GM23338 (cell line): ENCODE data around the gene TSHZ2.

Experiments used
- CREB1 ChIP-seq: fragments of 250-450 bp; sonication (Bioruptor Pico); IDR thresholded peaks from 2 replicates; pipeline ENCODE4 v1.5.0; 2020; ENCODE audit warnings: low read depth, mild to moderate bottlenecking, moderate library complexity
- EZH2 ChIP-seq: fragments of 200-600 bp; sonication (generic); IDR thresholded peaks from one replicate; pipeline ENCODE4 v1.8.0; 2017; ENCODE audit warnings: antibody characterized with exemption, mild to moderate bottlenecking, low read depth; ENCODE audit not compliant: unreplicated experiment
- EZH2phosphoT487 ChIP-seq: fragments of 200-600 bp; sonication (generic); IDR thresholded peaks from one replicate; pipeline ENCODE4 v1.8.1; 2018; ENCODE audit warnings: antibody characterized with exemption; ENCODE audit not compliant: unreplicated experiment
- JUNB ChIP-seq: IDR thresholded peaks from one replicate; pipeline ENCODE4 v1.6.1; 2016; ENCODE audit warnings: antibody characterized with exemption; ENCODE audit not compliant: unreplicated experiment
- NANOG ChIP-seq: IDR thresholded peaks from 2 replicates; pipeline ENCODE4 v1.6.1; 2016; ENCODE audit warnings: antibody characterized with exemption, borderline replicate concordance
- POLR2AphosphoS5 ChIP-seq: IDR thresholded peaks from 2 replicates; pipeline ENCODE4 v1.6.1; 2016; ENCODE audit warnings: antibody characterized with exemption, low read depth
- STAT1 ChIP-seq: IDR thresholded peaks from one replicate; pipeline ENCODE4 v1.6.1; 2016; ENCODE audit warnings: antibody characterized with exemption; ENCODE audit not compliant: unreplicated experiment
- ZNF331 ChIP-seq: fragments of 250-450 bp; sonication (Bioruptor Pico); IDR thresholded peaks from 2 replicates; pipeline ENCODE4 v1.5.0; 2020; ENCODE audit warnings: low read depth, mild to moderate bottlenecking, moderate library complexity
- TF ChIP-seq, protein P1 (sequence below), 2 experiments: fragments of 200-600 bp in 1 of 2; sonication (generic) in 1 of 2; conservative IDR thresholded peaks; 2 replicates each; pipeline versions ENCODE4 v1.5.1 to v1.6.1; 2016 to 2017; ENCODE audit warnings: antibody characterized with exemption in 2 of 2, low read depth in 2 of 2, mild to moderate bottlenecking in 2 of 2, moderate library complexity in 1 of 2
- TF ChIP-seq, protein P2 (sequence below): IDR thresholded peaks from 2 replicates; pipeline ENCODE4 v1.6.1; 2016; ENCODE audit warnings: antibody characterized with exemption
- TF ChIP-seq, protein P3 (sequence below): IDR thresholded peaks from one replicate; pipeline ENCODE4 v1.6.1; 2018; ENCODE audit warnings: antibody characterized with exemption; ENCODE audit not compliant: unreplicated experiment
- TF ChIP-seq, protein P4 (sequence below): fragments of 250-450 bp; sonication (Bioruptor Pico); IDR thresholded peaks from 2 replicates; pipeline ENCODE4 v1.5.0; 2020; ENCODE audit warnings: mild to moderate bottlenecking, moderate library complexity

DNA sequence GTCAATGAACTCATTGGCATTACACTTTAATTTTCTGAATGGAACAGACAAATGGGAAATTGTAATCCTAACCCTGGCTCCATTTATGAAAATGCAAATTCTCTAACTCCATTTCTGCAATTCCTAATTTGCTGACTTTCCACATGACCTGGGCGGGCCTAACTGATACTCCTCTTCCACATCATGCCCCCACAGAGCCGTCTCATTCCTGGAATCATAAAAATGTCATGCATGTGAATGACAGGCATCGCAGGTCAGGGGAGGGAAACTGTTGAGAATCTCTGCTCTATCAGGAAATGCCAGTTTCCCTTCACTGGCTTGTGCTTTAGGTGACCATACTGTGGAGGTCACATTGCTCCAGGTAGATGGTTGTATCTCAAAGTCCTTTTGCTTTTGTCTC lies 456.4 kb downstream of the TSHZ2 start:
- TF ChIP-seq, protein P1, sequence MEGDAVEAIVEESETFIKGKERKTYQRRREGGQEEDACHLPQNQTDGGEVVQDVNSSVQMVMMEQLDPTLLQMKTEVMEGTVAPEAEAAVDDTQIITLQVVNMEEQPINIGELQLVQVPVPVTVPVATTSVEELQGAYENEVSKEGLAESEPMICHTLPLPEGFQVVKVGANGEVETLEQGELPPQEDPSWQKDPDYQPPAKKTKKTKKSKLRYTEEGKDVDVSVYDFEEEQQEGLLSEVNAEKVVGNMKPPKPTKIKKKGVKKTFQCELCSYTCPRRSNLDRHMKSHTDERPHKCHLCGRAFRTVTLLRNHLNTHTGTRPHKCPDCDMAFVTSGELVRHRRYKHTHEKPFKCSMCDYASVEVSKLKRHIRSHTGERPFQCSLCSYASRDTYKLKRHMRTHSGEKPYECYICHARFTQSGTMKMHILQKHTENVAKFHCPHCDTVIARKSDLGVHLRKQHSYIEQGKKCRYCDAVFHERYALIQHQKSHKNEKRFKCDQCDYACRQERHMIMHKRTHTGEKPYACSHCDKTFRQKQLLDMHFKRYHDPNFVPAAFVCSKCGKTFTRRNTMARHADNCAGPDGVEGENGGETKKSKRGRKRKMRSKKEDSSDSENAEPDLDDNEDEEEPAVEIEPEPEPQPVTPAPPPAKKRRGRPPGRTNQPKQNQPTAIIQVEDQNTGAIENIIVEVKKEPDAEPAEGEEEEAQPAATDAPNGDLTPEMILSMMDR (conservative IDR thresholded peaks at IDR 0.05; ENCODE audit: low read depth in 2 of 2): no peak
- TF ChIP-seq, protein P2, sequence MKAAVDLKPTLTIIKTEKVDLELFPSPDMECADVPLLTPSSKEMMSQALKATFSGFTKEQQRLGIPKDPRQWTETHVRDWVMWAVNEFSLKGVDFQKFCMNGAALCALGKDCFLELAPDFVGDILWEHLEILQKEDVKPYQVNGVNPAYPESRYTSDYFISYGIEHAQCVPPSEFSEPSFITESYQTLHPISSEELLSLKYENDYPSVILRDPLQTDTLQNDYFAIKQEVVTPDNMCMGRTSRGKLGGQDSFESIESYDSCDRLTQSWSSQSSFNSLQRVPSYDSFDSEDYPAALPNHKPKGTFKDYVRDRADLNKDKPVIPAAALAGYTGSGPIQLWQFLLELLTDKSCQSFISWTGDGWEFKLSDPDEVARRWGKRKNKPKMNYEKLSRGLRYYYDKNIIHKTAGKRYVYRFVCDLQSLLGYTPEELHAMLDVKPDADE: no peak
- TF ChIP-seq, protein P3, sequence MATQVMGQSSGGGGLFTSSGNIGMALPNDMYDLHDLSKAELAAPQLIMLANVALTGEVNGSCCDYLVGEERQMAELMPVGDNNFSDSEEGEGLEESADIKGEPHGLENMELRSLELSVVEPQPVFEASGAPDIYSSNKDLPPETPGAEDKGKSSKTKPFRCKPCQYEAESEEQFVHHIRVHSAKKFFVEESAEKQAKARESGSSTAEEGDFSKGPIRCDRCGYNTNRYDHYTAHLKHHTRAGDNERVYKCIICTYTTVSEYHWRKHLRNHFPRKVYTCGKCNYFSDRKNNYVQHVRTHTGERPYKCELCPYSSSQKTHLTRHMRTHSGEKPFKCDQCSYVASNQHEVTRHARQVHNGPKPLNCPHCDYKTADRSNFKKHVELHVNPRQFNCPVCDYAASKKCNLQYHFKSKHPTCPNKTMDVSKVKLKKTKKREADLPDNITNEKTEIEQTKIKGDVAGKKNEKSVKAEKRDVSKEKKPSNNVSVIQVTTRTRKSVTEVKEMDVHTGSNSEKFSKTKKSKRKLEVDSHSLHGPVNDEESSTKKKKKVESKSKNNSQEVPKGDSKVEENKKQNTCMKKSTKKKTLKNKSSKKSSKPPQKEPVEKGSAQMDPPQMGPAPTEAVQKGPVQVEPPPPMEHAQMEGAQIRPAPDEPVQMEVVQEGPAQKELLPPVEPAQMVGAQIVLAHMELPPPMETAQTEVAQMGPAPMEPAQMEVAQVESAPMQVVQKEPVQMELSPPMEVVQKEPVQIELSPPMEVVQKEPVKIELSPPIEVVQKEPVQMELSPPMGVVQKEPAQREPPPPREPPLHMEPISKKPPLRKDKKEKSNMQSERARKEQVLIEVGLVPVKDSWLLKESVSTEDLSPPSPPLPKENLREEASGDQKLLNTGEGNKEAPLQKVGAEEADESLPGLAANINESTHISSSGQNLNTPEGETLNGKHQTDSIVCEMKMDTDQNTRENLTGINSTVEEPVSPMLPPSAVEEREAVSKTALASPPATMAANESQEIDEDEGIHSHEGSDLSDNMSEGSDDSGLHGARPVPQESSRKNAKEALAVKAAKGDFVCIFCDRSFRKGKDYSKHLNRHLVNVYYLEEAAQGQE: no peak
- TF ChIP-seq POLR2AphosphoS5: no peak
- TF ChIP-seq NANOG: no peak
- TF ChIP-seq EZH2: no peak
- no peak for TF ChIP-seq JUNB
- no peak for TF ChIP-seq EZH2phosphoT487
- no peak for TF ChIP-seq CREB1 (CRISPR knock-in tag)
- no peak for TF ChIP-seq ZNF331 (CRISPR knock-in tag)
- no peak for TF ChIP-seq STAT1
- TF ChIP-seq, protein P4, sequence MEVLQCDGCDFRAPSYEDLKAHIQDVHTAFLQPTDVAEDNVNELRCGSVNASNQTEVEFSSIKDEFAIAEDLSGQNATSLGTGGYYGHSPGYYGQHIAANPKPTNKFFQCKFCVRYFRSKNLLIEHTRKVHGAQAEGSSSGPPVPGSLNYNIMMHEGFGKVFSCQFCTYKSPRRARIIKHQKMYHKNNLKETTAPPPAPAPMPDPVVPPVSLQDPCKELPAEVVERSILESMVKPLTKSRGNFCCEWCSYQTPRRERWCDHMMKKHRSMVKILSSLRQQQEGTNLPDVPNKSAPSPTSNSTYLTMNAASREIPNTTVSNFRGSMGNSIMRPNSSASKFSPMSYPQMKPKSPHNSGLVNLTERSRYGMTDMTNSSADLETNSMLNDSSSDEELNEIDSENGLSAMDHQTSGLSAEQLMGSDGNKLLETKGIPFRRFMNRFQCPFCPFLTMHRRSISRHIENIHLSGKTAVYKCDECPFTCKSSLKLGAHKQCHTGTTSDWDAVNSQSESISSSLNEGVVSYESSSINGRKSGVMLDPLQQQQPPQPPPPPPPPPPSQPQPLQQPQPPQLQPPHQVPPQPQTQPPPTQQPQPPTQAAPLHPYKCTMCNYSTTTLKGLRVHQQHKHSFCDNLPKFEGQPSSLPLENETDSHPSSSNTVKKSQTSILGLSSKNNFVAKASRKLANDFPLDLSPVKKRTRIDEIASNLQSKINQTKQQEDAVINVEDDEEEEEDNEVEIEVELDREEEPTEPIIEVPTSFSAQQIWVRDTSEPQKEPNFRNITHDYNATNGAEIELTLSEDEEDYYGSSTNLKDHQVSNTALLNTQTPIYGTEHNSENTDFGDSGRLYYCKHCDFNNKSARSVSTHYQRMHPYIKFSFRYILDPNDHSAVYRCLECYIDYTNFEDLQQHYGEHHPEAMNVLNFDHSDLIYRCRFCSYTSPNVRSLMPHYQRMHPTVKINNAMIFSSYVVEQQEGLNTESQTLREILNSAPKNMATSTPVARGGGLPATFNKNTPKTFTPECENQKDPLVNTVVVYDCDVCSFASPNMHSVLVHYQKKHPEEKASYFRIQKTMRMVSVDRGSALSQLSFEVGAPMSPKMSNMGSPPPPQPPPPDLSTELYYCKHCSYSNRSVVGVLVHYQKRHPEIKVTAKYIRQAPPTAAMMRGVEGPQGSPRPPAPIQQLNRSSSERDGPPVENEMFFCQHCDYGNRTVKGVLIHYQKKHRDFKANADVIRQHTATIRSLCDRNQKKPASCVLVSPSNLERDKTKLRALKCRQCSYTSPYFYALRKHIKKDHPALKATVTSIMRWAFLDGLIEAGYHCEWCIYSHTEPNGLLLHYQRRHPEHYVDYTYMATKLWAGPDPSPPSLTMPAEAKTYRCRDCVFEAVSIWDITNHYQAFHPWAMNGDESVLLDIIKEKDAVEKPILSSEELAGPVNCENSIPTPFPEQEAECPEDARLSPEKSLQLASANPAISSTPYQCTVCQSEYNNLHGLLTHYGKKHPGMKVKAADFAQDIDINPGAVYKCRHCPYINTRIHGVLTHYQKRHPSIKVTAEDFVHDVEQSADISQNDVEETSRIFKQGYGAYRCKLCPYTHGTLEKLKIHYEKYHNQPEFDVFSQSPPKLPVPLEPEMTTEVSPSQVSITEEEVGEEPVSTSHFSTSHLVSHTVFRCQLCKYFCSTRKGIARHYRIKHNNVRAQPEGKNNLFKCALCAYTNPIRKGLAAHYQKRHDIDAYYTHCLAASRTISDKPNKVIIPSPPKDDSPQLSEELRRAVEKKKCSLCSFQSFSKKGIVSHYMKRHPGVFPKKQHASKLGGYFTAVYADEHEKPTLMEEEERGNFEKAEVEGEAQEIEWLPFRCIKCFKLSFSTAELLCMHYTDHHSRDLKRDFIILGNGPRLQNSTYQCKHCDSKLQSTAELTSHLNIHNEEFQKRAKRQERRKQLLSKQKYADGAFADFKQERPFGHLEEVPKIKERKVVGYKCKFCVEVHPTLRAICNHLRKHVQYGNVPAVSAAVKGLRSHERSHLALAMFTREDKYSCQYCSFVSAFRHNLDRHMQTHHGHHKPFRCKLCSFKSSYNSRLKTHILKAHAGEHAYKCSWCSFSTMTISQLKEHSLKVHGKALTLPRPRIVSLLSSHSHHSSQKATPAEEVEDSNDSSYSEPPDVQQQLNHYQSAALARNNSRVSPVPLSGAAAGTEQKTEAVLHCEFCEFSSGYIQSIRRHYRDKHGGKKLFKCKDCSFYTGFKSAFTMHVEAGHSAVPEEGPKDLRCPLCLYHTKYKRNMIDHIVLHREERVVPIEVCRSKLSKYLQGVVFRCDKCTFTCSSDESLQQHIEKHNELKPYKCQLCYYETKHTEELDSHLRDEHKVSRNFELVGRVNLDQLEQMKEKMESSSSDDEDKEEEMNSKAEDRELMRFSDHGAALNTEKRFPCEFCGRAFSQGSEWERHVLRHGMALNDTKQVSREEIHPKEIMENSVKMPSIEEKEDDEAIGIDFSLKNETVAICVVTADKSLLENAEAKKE (CRISPR knock-in tag): no peak
